ENCODE results near the gene ARID1B. TPM values are rescaled to one million over a fixed set of nuclear protein-coding genes. Genes with fewer than 3 reads are reported as not detected.
"Not testable (repeated sequence)": the region's sequence is repeated elsewhere in the genome, so short reads cannot be mapped to it uniquely, and the experiment has no call there.

Gene ARID1B
- total RNA-seq, 1 donor from 2014 or later, result 223 TPM

GRCh38 chr6:156934069-156934460 is 156.9 kb downstream of the ARID1B start:
- DNase-seq (ENCODE audit: low spot score), result no peak

DNA sequence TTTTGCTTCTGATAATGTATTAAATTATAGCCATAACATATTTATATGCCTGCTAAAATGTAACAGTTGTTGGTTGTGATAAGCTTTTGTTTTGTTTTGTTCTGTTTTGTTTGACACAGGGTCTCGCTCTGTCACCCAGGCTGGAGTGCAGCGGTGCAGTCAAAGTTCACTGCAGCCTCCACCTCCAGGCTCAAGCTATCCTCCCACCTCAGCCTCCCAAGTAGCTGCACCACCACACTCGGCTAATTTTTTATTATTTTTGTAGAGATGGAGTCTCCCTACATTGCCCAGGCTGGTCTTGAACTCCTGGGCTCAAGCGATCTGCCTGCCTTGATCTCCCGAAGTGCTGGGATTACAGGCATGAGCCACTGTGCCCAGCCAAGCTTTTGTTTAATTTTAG is 157.8 kb downstream of the ARID1B start:
- no peak for DNase-seq (ENCODE audit: low spot score)

GRCh38 chr6:156938143-156938542 is 161.0 kb downstream of the ARID1B start:
- no peak for DNase-seq (ENCODE audit: low spot score)

- DNase-seq (ENCODE audit: low spot score), result no peak
These were observed 163.0 kb downstream of the ARID1B start for GRCh38 chr6:156940221-156940620.

DNA sequence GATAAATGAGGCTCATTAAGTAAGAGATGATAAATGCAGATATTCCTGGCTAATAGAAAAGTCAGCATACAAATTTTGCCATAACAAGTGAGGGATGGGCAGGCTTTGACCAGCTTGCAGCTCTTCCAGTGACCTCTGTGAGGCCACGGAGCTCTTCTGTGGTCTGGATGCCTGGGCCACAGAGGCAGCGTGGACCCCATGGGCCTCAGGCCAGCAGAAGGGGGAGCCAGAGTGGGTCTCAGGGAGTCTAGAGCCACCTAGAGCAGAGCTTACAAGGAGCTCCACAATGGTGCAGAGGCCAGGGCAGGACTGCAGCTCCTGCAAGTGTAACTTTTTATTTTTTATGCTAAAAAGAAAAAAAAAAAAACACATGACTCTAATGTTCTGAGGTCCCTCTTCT is 165.1 kb downstream of the ARID1B start:
- no peak for DNase-seq (ENCODE audit: low spot score)

- DNase-seq (ENCODE audit: low spot score), result no peak
These were observed 166.0 kb downstream of the ARID1B start for GRCh38 chr6:156943166-156943565.

DNA sequence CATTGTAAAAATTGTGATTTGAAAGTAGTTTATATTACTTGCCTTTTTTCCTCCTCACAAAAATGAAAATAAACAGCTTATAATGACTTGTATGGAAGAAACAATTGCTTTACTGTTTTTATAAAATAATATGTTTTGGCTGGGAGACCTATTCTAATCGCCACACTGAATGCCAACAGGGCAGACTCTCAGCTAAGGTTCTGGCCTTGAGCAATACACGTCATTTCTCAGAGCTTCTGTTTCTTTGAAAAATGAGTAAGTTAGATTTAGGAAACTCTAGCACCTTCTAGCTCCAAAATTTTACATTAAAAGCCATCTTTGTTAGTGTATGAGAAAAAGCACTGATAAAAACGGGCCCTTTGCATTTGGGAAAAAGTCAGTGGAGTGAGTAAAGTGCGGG is 166.6 kb downstream of the ARID1B start:
- DNase-seq (ENCODE audit: low spot score), result no peak

DNA sequence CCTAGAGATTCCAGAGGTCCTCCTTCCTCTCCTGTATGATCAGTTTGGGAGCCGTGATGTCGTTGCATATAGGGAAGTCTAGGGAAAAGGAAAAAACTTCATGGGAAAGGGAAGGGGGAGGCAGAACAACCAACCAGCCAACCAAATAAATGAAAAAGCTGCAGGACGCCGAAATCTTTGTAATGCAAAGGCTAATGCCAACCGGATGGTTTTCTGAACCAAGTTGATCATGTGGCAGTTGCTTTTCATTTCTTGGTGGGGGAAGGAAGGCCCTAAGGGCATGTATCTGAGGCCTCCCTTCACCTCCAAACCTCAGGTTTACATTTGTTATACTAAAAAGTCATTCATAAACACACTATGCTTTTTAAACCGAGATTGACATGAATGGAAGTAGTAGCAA is 167.2 kb downstream of the ARID1B start:
- no peak for DNase-seq (ENCODE audit: low spot score)

DNA sequence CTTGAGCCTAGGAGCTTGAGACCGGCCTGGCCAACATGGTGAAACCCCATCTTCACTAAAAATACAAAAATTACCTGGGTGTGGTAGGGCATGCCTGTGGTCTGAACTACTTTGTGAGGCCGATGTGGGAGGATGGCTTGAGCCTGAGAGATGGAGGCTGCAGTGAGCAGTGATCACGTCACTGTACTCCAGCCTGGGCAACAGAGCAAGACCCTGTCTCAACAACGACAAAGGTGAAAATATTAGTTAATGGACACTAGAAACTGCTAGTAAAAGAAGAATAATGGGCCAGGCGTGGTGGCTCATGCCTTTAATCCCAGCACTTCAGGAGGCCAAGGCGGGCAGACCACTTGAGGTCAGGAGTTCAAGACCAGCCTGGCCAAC is 168.6 kb downstream of the ARID1B start:
- DNase-seq (ENCODE audit: low spot score), result not testable (repeated sequence)

DNA sequence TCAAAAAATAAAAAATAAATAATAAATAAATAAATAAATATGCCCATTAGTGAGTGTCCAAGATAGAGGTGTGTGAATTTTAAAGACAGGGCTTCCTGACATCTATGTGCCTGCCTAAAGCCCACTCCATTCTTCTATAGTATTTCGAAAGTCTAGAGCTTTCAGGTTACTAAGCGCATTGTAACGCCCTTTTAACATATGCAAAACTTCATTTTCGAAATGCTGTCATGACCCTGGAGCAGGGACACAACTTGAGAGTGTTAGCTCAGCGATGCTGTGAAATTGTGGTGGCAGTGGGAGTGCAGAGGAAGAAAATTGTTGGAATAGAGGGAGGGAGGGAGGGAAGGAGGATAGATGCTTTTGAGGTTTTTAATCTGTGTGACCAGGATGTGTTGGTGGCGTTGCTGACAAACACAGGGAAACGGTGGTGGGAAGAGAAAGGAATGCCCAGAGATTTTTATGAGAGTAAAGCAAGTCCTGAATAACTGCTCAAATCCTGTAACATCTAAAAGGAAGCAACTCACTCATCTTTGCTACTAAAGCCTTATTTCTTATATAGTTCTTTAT is 169.3 kb downstream of the ARID1B start:
- DNase-seq (ENCODE audit: low spot score), result no peak

GRCh38 chr6:156948277-156948676 is 171.1 kb downstream of the ARID1B start:
- DNase-seq (ENCODE audit: low spot score), result no peak

DNA sequence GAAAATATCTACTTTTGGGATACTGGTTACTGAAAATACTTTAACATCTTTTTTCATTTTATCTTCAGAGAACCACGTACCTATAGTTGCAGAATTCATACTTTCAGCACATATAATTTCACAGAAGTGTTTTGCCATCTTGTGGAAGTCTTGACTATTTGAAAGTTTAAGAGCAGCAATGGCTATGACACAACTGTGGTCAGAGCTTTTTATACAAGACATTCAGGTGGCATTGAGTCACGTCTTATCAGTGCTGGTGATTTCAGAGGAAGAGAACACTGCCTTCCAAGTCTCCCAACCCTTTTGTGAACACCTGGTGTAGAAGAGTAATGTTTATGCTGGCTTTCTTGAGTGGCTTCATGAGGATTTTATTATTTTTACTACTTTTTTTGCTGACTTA is 171.6 kb downstream of the ARID1B start:
- no peak for DNase-seq (ENCODE audit: low spot score)

DNA sequence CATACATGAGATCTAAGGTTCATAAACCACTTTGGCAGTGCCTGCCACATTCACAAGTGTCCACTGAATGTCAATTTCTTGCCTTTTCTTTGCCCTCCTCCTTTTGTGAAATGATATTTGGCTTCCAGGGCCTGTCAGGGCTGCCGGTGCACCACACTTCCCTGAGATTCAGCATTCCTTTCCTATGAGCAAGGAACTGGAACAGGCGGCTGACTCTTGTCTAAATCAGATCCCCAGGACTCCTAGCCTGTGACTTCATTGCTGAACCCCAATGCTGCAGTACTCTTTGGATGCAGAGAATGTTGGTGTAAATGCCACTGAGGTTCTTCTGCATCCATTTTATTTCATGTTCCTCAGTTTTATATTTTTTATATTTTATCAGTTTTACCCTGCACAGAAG is 172.2 kb downstream of the ARID1B start:
- DNase-seq (ENCODE audit: low spot score), result no peak

GRCh38 chr6:156950084-156950483 is 172.9 kb downstream of the ARID1B start:
- no peak for DNase-seq (ENCODE audit: low spot score)

- DNase-seq (ENCODE audit: low spot score), result no peak
These were observed 173.4 kb downstream of the ARID1B start for GRCh38 chr6:156950531-156950930.

DNA sequence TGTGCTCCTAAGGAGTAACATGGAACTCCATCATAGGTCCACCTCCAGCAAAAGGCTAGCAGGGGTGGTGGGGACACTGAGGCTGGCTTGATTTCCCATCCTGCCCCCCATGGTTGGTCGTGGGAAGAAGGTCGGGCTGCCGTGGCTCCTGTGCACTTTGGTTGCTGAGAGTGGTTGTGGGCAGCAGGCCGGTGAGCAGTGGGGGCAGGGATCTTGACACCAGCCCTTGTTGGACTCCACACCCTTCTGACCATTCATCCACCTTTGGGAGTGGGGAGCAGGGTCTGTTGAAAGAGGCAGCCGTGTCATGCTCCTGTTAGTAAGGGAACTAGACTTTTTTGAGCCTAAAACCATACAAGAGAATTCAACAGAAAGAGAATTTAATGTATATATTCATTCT is 175.2 kb downstream of the ARID1B start:
- DNase-seq (ENCODE audit: low spot score), result no peak

DNA sequence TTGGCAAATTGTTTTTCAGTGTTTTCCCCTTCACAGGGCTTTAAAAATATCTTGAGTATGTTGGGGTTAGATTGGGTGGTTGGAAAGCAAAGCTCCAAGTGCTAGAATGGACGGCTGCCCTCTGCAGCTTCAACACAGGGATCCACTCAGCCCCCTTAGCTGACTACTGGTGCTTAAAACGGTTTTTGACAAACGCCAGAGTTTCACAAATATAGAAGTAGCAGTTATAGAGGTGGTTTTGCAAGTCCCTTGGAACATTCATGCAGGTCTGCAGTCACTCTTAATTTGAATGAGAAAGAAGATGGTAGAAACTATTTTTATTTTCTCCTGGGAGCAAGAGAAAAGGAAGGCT is 175.9 kb downstream of the ARID1B start:
- DNase-seq (ENCODE audit: low spot score), result no peak

- DNase-seq (ENCODE audit: low spot score), result no peak
These were observed 176.4 kb downstream of the ARID1B start for GRCh38 chr6:156953479-156954146.

- no peak for DNase-seq (ENCODE audit: low spot score)
These were observed 177.0 kb downstream of the ARID1B start for GRCh38 chr6:156954191-156954590.

GRCh38 chr6:156954816-156955215 is 177.6 kb downstream of the ARID1B start:
- DNase-seq (ENCODE audit: low spot score), result no peak

DNA sequence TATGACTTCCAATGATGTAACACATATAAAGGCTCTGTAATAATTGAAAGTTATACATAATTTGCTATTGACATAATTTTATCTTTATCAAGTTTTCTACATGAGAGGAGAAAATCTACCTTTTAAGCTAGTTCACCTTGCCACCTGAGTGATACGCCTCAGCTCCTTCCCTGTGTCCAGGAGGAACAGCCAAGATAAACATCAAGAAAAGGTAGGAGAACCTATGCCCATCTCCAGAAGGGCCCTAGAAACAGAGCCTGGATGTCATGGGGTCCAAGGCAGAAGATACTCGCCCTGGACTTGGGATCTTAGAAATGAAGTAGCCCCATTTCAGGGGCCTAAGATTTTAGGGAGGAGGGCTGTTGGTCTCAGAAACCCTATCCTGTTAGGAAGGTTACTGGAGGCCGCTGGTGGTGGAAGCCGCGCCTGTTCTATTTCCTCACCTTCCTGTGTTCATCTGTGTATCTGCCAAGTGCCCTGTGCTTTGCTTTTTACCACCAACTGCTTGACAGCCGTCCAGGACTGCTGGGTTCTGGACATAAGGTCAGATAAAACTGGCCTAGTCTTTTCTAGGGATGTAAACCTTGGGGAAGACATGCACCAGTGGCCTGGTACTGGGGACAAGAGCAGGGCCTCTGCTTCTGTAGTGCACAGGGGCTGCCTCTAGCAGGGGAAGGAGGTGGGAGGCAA is 178.5 kb downstream of the ARID1B start:
- no peak for DNase-seq (ENCODE audit: low spot score)

- DNase-seq (ENCODE audit: low spot score), result no peak
These were observed 179.1 kb downstream of the ARID1B start for GRCh38 chr6:156956286-156956685.

- DNase-seq (ENCODE audit: low spot score), result no peak
These were observed 180.9 kb downstream of the ARID1B start for GRCh38 chr6:156957931-156958547.
